Measurements from ENCODE around the gene ADORA2A. TPM values are rescaled to one million over a fixed set of nuclear protein-coding genes. Genes with fewer than 3 reads are reported as not detected.
A peak's percentile ranks its signal among the peaks of the same experiment; 100 is the strongest.

Gene ADORA2A
- total RNA-seq, 1 experiment from 2014 or later: 0.96 TPM

DNA sequence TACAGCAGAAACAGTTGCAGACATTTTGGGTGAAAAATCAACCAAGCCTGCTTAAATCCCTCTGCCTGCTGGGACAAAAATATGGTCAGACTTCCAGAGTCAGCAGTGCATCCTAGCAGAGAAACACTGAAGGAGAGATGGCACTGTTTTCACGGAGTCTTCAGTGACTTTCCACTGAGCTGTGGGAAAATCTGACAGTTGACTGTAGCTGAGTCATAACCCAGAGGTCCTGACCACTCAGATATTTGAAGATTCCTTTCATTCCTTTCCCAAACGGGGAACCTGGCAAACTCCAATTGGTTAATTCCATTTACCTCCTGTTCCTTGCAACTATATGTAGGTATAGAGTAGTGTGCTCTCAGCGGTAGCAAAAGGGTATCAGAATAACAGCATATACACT lies 46.8 kb downstream of the ADORA2A start:
- H3K4me1 Mint-ChIP-seq (ENCODE audit: insufficient read depth, unreplicated experiment): no peaks in the 10 kb centered on the region
- no peak overlapping the region for H3K27ac Mint-ChIP-seq (ENCODE audit: low read depth, unreplicated experiment)
- BruUV-seq (replicated peaks): no TSS peak
- H3K36me3 Mint-ChIP-seq (ENCODE audit: insufficient read depth, unreplicated experiment): no peaks in the 10 kb centered on the region
- intact Hi-C loops (cut with micrococcal nuclease): no loop called here
- ChIA-PET POLR2A (interaction anchor here (2.1 kb wide), 1 partner anchor 12 kb away, joined by 5 read pairs; no protein-coding TSS in a partner anchor), CTCF (no interaction called here)
- H3K4me3 Mint-ChIP-seq (ENCODE audit: unreplicated experiment): no peak overlapping the region
- H3K27me3 Mint-ChIP-seq (ENCODE audit: insufficient read depth, unreplicated experiment): no peaks in the 10 kb centered on the region
- peak; percentile 55 for DNase-seq (ENCODE audit: unreplicated experiment)
- H3K9me3 Mint-ChIP-seq (ENCODE audit: unreplicated experiment): no peaks in the 10 kb centered on the region
- TF ChIP-seq, protein P1, sequence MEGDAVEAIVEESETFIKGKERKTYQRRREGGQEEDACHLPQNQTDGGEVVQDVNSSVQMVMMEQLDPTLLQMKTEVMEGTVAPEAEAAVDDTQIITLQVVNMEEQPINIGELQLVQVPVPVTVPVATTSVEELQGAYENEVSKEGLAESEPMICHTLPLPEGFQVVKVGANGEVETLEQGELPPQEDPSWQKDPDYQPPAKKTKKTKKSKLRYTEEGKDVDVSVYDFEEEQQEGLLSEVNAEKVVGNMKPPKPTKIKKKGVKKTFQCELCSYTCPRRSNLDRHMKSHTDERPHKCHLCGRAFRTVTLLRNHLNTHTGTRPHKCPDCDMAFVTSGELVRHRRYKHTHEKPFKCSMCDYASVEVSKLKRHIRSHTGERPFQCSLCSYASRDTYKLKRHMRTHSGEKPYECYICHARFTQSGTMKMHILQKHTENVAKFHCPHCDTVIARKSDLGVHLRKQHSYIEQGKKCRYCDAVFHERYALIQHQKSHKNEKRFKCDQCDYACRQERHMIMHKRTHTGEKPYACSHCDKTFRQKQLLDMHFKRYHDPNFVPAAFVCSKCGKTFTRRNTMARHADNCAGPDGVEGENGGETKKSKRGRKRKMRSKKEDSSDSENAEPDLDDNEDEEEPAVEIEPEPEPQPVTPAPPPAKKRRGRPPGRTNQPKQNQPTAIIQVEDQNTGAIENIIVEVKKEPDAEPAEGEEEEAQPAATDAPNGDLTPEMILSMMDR (IDR thresholded peaks at IDR 0.05; ENCODE audit: unreplicated experiment): no peak

DNA sequence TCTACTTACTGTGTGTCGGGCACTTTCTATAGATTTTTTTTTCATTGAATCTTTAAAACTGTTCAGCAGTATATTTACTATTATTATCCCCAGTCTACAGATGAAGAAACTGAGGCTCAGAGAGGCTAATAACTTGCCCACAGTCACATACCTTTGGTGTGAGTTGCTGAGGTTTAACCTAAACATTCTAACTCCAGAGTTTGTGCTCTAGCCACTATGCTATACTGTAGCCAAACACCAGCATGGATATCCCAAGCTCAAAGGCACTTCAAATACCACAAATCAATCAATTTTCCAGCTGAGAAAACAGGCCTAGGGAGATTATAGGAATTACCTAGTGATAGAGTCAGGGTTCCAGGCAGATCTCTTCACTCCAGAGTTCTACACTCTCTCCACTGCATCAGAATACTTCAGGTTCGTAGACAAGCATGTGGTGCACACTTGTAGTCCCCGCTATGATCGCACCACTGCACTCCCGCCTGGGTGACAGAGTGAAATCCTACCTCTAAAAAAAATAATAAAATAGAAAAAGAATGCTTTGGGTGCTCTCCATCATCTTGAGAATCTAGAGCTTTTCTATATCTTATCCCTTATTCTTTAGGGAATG lies 47.4 kb downstream of the ADORA2A start:
- no peaks in the 10 kb centered on the region for H3K4me1 Mint-ChIP-seq (ENCODE audit: insufficient read depth, unreplicated experiment)
- no peaks in the 10 kb centered on the region for H3K9me3 Mint-ChIP-seq (ENCODE audit: unreplicated experiment)
- BruUV-seq (replicated peaks): no TSS peak
- no peaks in the 10 kb centered on the region for H3K36me3 Mint-ChIP-seq (ENCODE audit: insufficient read depth, unreplicated experiment)
- intact Hi-C loops (cut with micrococcal nuclease): no loop called here
- H3K27ac Mint-ChIP-seq (ENCODE audit: low read depth, unreplicated experiment): no peak overlapping the region
- H3K27me3 Mint-ChIP-seq (ENCODE audit: insufficient read depth, unreplicated experiment): no peaks in the 10 kb centered on the region
- H3K4me3 Mint-ChIP-seq (ENCODE audit: unreplicated experiment): no peak overlapping the region
- TF ChIP-seq, protein P1 (IDR thresholded peaks at IDR 0.05; ENCODE audit: unreplicated experiment): no peak
- ChIA-PET POLR2A (interaction anchor here (0.6 to 2.1 kb wide), 2 partner anchors 12 to 19 kb away, joined by 3 to 5 read pairs; no protein-coding TSS in a partner anchor), CTCF (no interaction called here)
- no peak for DNase-seq (ENCODE audit: unreplicated experiment)

DNA sequence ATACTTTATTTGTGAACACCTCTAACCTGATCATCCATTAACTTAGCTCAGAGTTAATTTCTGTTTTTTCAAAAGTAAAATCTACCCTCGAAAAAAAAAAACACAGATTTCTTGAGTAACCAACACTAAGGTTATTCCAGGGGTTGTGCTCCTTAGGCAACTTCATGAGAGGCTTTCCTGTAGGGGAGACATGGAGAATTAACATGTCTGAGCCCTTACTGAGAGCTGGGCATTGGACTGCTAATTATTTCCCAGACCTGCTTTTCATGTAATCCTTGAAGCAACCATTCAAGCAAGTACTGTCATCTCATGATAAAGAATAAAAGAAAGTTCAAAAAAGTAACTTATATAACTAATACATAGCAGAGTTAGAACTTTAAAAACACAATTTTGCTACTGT lies 54.2 kb downstream of the ADORA2A start:
- ChIA-PET CTCF (interaction anchor here (0.6 to 1.0 kb wide), 2 partner anchors 36 to 47 kb away, joined by 3 read pairs; no protein-coding TSS in a partner anchor), POLR2A (interaction anchor here (1.0 kb wide), 1 partner anchor 73 kb away, joined by 3 read pairs; the partner anchor contains the start of gene GUCD1)
- no peak for DNase-seq (ENCODE audit: unreplicated experiment)
- Mint-ChIP-seq H3K27me3 (ENCODE audit: insufficient read depth, unreplicated experiment) (no peaks in the 10 kb centered on the region), H3K4me1 (ENCODE audit: insufficient read depth, unreplicated experiment) (peaks cover 26% of the 10 kb centered on the region), H3K36me3 (ENCODE audit: insufficient read depth, unreplicated experiment) (no peaks in the 10 kb centered on the region), H3K27ac (ENCODE audit: low read depth, unreplicated experiment) (no peak overlapping the region), H3K4me3 (ENCODE audit: unreplicated experiment) (no peak overlapping the region), H3K9me3 (ENCODE audit: unreplicated experiment) (no peaks in the 10 kb centered on the region)
- TF ChIP-seq, protein P1 (IDR thresholded peaks at IDR 0.05; ENCODE audit: unreplicated experiment): no peak
- intact Hi-C loops (cut with micrococcal nuclease): no loop called here
- no TSS peak for BruUV-seq (replicated peaks)

DNA sequence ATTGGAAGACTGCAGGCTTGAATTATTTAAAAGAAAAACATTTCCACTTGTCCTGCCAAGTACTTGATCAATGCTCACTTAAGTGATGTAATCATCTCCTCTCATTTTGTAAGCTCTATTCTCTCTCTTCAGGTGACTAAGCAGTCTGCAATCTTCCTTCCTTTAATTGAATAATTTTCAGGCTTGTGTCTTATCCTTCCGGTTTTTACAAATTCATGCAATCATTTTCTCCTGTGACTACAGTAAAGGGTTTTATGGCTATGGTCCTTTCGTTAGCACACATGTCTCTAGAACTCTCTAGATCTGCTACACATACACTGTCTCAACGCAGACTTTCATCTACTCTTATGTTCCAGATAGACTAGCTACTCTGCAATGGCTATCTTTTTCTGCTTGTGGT lies 55.2 kb downstream of the ADORA2A start:
- H3K4me1 Mint-ChIP-seq (ENCODE audit: insufficient read depth, unreplicated experiment): peaks cover 30% of the 10 kb centered on the region
- no peaks in the 10 kb centered on the region for H3K9me3 Mint-ChIP-seq (ENCODE audit: unreplicated experiment)
- ChIA-PET CTCF (interaction anchor here (0.6 kb wide), 3 partner anchors 56 to 1166 kb away, joined by 3 to 4 read pairs (median 3); no protein-coding TSS in a partner anchor), POLR2A (interaction anchor here (1.0 to 1.4 kb wide), 3 partner anchors 11 to 72 kb away, joined by 3 to 4 read pairs (median 3); partner anchors contain the start of gene GUCD1)
- DNase-seq (ENCODE audit: unreplicated experiment): peak; percentile 82
- TF ChIP-seq, protein P1 (IDR thresholded peaks at IDR 0.05; ENCODE audit: unreplicated experiment): no peak
- H3K36me3 Mint-ChIP-seq (ENCODE audit: insufficient read depth, unreplicated experiment): no peaks in the 10 kb centered on the region
- no TSS peak for BruUV-seq (replicated peaks)
- intact Hi-C loops (cut with micrococcal nuclease): no loop called here
- peak overlapping the region; percentile 2 for H3K4me3 Mint-ChIP-seq (ENCODE audit: unreplicated experiment)
- no peaks in the 10 kb centered on the region for H3K27me3 Mint-ChIP-seq (ENCODE audit: insufficient read depth, unreplicated experiment)
- peak overlapping the region; percentile 11 for H3K27ac Mint-ChIP-seq (ENCODE audit: low read depth, unreplicated experiment)
